Measurements from ENCODE around the gene PIGV.
"Not testable (repeated sequence)": the region's sequence is repeated elsewhere in the genome, so short reads cannot be mapped to it uniquely, and the experiment has no call there.

PIGV gene

DNA sequence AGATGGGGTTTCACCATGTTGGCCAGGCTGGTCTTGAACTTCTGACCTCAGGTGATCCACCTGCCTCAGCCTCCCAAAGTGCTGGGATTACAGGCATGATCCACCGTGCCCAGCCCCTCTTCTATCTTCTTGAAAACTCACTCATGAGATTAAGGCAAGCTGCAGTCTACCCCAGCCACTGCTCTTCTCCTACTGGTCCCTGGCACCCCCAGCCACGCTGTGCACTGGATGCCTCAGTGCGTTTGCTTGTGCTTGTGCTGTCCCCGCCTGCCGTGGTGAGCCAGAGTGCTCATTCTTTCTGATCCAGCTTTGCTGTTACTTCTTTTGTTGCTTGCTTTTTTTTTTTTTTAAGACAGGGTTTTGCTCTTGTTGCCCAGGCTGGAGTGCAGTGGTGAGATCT, 49.9 kb downstream of the PIGV start:
- DNase-seq, result not testable (repeated sequence)

DNA sequence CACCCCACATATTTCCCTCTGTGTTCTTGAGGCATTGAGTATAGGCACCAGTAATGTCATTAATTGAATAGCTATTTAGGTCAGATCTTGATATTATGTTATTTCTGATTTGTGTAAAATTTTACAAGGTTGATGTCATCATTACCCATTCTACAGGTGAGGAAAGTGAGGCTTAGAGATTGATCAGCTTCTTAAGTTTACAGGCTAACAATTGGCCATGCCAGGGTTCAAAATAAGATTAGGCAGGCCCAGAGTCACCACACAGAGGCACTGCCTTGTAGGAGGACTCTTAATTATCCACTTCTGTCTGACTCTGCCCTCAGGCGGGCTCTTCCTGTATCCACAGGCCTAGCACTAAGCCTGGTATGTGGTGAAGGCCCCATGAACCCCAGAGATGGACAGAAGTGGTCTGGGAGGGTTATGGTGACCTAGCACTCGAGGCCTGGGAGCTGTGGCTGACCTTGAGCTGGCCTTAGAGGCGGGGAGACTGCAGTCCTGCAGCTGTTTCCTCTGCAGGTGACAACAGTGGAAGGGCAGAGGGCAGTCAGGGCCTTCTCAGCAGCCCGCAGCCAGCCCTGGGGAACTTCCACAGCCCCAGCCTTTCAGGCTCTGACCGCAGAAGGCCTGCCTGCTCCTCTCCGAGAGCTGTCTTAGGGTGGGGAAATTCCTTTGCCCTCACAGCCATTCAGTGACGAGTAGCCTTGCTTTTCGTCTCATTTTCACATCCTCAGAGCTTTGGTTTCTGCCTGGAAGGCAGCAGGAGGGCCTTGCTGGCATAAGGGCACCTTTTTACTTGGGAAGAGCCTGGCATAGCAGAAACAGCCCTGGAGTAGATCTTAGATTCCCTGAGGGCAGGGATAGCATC, 51.0 kb downstream of the PIGV start:
- no peak for DNase-seq

DNA sequence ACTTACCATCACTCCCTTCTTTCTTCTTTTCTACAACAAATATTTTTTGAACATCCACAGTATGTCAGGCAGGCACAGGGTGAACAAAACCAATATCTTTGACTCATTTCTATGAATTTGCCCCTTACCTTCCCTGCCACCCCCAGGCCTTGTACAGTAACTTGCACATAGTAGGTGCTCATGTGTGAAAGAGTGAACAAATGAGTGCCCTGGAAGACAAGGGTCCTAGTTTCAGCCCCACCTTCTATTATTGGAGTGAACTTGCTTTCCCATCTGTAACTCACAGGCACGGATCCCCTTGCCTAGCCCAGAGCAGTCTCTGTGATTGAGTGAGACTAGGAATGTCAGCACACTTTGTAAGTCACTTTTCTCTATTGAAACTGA, 51.6 kb downstream of the PIGV start:
- no peak for DNase-seq

DNA sequence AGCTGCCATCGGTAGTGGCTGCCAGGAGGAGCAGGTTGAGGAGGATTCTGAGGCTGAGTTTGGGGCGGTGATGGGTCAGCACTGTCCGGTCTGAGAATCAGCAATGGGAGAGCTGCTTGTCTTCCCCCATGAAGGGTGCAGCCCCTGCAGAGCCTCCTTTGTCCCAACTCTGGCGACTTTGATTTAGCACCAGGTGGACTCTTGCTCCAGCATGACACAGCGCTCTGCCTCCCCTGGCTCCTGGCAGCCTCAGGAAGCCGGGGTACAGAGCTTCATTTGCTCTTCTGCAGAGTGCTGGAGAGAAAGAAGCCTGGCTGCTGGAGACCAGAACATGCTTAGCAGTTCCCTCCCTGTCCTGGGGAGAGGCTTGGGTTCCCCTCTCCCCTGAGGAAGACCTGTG, 52.0 kb downstream of the PIGV start:
- DNase-seq, result no peak

DNA sequence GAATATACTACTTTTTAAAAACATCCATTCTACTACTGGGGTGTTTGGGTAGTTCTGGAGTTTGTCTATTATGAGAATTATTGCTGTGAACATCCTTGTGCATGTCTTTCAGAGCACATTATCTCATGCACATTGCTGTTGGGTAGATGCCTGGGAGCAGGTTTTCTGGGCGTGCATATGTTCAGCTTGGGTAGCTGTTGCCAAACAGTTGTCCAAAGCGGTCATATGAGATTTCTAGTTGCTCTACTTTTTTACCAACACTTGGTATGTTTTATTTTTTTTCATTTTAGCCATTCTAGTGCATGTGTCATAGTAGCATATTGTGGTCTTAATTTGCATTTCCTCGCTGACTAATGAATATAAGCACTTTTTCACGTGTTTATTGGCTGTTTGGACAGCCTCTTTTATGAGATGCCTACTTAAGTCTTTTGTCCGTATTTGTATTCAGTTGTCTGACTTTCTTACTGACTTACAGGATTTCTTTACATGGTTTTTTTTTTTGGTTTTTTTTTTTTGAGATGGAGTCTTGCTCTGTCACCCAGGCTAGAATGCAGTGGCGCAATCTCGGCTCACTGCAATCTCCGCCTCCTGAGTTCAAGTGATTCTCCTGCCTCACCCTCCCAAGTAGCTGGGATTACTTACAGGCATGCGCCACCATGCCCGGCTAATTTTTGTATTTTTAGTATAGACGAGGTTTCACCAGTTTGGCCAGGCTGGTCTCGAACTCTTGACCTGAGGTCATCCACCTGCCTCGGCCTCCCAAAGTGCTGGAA, 56.9 kb downstream of the PIGV start:
- no peak for DNase-seq

- DNase-seq, result not testable (repeated sequence)
Observed at GRCh38 chr1:26847826-26848225, 60.1 kb downstream of the PIGV start.

Measured in NCI-H1048 (cell line).